A549 (cell line): ENCODE data around the gene SHOC2.

Source experiments
- E2F6 ChIP-seq: IDR thresholded peaks from 2 replicates; pipeline ENCODE4 v1.6.1; 2012; ENCODE audit warnings: low read depth, borderline replicate concordance
- EP300 ChIP-seq, 2 experiments: fragments of >200 bp; sonication (Bioruptor Twin); formaldehyde crosslinking; IDR thresholded peaks; 2 replicates in 1 of 2; 3 replicates in 1 of 2; pipeline ENCODE4 v1.6.1; 2016 to 2017
- KDM1A ChIP-seq: fragments of 200-600 bp; sonication (generic); IDR thresholded peaks from 2 replicates; pipeline ENCODE4 v1.6.1; 2016; ENCODE audit warnings: low read depth, mild to moderate bottlenecking
- KDM5A ChIP-seq: fragments of 200-600 bp; sonication (generic); IDR thresholded peaks from 2 replicates; pipeline ENCODE4 v1.6.1; 2016; ENCODE audit warnings: antibody characterized with exemption, mild to moderate bottlenecking
- PHF8 ChIP-seq: fragments of 200-600 bp; sonication (generic); IDR thresholded peaks from 2 replicates; pipeline ENCODE4 v1.6.1; 2016; ENCODE audit warnings: low read depth, mild to moderate bottlenecking, antibody characterized with exemption, moderate library complexity, borderline replicate concordance
- POLR2A ChIP-seq: IDR thresholded peaks from 2 replicates; pipeline ENCODE4 v1.6.1; 2012; ENCODE audit warnings: mild to moderate bottlenecking, low read length
- POLR2AphosphoS2 ChIP-seq: conservative IDR thresholded peaks from 2 replicates; pipeline ENCODE4 v1.6.1; 2012; ENCODE audit warnings: low read length, improper control_type of control experiment, inconsistent platforms
- RAD21 ChIP-seq, 2 experiments: fragments of >200 bp in 1 of 2; sonication (Bioruptor Twin) in 1 of 2; formaldehyde crosslinking in 1 of 2; IDR thresholded peaks in 1 of 2; conservative IDR thresholded peaks in 1 of 2; 2 replicates in 1 of 2; 3 replicates in 1 of 2; pipeline ENCODE4 v1.6.1; 2012 to 2018; ENCODE audit warnings: inconsistent platforms in 1 of 2
- RCOR1 ChIP-seq: fragments of 150-350 bp; IDR thresholded peaks from 2 replicates; pipeline ENCODE4 v1.6.1; 2014; ENCODE audit warnings: antibody characterized with exemption, low read length, low read depth
- TF ChIP-seq, protein P1 (sequence below): fragments of >200 bp; sonication (Bioruptor Twin); formaldehyde crosslinking; IDR thresholded peaks from 3 replicates; pipeline ENCODE4 v1.5.1; 2016
- TF ChIP-seq, protein P2 (sequence below): fragments of 150-350 bp; IDR thresholded peaks from 2 replicates; pipeline ENCODE4 v1.6.1; 2014; ENCODE audit warnings: low read depth, mild to moderate bottlenecking, low read length
- TF ChIP-seq, protein P3 (sequence below): fragments of >200 bp; sonication (Bioruptor Twin); formaldehyde crosslinking; IDR thresholded peaks from 2 replicates; pipeline ENCODE4 v1.6.1; 2016

DNA sequence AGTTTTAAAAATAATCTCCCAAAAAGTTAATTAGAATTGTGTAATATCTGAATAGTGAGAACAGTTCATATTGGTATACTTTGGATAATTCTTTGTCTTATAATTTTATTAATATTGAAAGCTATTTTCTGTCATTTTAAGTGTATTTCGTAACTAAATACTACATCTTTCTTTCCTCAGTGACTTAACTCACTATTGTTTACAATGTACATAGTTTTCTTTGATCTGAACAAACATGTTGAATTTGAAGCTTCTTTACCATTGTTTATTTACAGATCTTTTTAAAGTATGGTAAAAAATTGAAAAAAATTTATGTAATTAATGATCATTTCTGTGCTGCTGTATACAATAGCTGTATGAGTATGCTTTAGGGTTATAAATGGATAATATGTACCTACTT is 42.6 kb upstream of the SHOC2 start:
- TF ChIP-seq, protein P1, sequence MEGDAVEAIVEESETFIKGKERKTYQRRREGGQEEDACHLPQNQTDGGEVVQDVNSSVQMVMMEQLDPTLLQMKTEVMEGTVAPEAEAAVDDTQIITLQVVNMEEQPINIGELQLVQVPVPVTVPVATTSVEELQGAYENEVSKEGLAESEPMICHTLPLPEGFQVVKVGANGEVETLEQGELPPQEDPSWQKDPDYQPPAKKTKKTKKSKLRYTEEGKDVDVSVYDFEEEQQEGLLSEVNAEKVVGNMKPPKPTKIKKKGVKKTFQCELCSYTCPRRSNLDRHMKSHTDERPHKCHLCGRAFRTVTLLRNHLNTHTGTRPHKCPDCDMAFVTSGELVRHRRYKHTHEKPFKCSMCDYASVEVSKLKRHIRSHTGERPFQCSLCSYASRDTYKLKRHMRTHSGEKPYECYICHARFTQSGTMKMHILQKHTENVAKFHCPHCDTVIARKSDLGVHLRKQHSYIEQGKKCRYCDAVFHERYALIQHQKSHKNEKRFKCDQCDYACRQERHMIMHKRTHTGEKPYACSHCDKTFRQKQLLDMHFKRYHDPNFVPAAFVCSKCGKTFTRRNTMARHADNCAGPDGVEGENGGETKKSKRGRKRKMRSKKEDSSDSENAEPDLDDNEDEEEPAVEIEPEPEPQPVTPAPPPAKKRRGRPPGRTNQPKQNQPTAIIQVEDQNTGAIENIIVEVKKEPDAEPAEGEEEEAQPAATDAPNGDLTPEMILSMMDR = no peak
- TF ChIP-seq, protein P2, sequence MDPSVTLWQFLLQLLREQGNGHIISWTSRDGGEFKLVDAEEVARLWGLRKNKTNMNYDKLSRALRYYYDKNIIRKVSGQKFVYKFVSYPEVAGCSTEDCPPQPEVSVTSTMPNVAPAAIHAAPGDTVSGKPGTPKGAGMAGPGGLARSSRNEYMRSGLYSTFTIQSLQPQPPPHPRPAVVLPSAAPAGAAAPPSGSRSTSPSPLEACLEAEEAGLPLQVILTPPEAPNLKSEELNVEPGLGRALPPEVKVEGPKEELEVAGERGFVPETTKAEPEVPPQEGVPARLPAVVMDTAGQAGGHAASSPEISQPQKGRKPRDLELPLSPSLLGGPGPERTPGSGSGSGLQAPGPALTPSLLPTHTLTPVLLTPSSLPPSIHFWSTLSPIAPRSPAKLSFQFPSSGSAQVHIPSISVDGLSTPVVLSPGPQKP = no peak
- TF ChIP-seq EP300 (IDR thresholded peaks at IDR 0.05) (no peak), POLR2A (no peak), RCOR1 (no peak), E2F6 (no peak), PHF8 (no peak), KDM5A (no peak), POLR2AphosphoS2 (no peak), RAD21 (conservative IDR thresholded peaks at IDR 0.05 in 1 of 2, IDR thresholded peaks at IDR 0.05 in 1 of 2) (no peak), KDM1A (no peak)
- TF ChIP-seq, protein P3, sequence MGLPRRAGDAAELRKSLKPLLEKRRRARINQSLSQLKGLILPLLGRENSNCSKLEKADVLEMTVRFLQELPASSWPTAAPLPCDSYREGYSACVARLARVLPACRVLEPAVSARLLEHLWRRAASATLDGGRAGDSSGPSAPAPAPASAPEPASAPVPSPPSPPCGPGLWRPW = no peak
